Effector CD8-positive, alpha-beta T cell (primary cell): ENCODE measurements around the gene FBXW2.
A peak's percentile ranks its signal among the peaks of the same experiment; 100 is the strongest.
"Not testable (repeated sequence)": the region's sequence is repeated elsewhere in the genome, so short reads cannot be mapped to it uniquely, and the experiment has no call there.

Source experiments
- DNase-seq: peaks from one replicate; lab custom pipeline; 2025; lab: John Stamatoyannopoulos, UW

The FBXW2 gene

DNA sequence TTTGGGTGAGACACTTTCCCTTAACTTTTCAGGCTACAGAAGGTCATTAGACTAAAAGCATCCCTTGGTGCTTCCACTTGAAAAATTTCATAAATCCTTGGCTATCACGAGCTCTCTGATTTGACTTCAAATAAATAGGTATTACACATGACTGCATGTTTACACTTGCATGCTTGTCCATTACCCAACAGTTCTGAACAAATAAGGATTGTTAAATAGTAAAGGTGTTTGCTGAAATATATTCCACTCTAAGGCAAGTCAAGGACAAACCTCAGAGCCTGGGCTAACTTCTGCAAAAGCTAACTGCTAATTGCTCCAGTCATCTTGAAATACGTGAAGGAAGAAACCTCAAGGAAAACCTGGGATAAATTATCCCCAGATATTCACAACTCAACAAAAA is 14.5 kb downstream of the FBXW2 start:
- DNase-seq: no peak

DNA sequence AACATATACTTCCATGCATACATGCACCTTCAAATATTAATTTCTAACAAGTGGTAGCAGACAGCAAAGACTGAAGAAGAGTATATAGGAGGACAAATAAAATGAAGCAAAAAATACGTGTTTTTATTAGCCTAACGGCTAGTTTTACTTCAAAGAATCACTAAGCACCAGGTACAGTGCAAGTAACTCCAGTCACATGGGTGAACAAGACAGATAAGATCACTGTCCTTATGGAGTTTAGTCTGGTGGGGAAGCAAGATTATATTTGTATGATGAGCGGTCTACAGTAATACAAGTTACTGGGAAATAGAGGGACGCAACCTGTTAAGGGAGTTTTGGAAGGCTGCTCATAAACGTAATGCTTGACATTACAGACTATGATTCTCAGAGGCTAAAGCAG is 16.0 kb downstream of the FBXW2 start:
- no peak for DNase-seq

DNA sequence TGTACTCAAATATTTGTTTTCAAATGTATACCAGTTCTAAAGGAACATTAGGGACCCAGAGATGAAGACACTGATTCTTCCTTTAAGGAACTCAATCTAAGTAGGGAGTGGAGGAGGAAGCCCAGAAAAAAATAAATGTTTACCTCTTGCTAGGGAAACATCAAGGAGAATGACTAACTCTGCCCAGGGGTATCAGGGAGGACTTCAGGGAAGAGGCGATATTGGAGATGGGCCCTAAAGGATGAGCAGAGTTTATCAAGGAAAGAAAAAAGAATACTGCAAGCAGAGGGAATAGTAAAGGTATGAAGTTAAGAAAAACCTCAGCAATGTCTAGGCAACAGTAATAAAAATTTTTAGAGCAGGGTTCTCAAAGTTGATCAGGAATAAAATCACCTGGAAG is 16.4 kb downstream of the FBXW2 start:
- DNase-seq: no peak

DNA sequence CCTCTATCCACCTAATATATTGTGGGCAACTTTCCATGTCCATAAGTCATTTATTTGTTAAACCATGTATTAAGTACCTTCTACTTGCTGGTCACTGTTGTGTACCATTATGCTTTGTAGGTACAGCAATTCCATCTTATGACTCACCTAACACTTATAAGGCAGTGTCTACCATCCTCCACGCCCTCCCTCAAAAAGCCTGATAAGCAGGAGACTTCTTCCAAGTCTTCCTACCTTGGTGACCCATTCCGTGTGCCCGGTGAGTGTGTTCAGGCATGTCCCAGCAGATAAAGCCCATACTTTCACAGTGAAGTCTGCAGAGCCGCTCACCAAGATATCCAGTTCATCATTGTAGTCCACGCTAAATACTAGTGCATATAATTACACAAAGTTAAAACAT is 17.4 kb downstream of the FBXW2 start:
- DNase-seq: no peak

DNA sequence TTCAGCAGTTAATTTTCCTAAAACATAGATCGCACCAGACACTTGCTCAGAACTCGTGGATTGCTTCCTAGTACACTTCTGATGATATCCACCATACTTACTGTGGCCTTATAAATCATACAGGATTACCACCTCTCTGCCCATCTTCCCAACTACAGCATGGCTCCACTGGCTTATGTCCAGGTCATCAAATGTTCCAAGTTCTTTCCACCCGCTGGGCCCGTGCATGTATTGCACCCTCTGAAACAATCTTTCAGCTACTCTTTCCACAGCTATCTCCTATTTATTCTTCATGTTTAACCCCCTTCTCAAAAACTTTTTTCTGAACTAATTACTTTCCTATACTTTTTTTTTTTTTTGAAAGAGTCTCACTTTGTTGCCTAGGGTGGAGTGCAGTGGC is 18.5 kb downstream of the FBXW2 start:
- no peak for DNase-seq

DNA sequence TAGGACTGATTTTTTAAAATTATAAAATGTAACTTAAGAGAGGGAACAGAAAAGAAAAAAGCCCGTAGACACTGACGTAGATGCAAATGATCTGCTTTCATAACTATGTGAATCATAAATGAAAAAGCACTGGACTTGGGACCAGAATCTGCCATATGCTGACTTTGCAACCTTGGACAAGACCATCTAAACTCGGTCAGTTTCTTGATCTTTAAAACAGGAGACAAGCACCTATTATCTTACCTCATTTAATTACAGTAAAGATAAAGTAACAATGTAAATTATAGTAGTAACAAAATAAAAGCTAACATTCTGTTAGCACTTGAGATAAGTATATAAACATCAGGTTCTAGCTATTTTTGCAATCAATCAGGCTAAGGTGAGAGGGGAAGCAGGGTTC is 20.0 kb downstream of the FBXW2 start:
- no peak for DNase-seq

DNA sequence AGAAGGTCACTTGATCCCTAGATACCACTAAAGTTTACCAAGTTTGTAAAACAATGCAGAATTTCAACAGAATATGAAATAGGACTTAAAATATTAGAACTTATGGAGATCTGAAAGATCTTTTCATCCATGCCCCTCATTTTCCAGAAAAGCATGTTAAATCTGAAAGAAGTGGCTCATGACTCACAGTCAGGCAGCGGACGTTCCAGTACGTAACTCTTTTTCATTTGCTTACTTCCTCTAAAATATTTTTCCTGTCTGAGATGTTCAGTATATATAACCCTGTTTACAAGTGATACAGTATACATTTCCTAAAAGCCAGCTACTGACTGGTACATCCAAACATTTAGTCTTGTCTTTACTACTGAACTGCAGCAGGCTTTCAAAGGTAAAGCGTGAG is 22.3 kb downstream of the FBXW2 start:
- DNase-seq: no peak

DNA sequence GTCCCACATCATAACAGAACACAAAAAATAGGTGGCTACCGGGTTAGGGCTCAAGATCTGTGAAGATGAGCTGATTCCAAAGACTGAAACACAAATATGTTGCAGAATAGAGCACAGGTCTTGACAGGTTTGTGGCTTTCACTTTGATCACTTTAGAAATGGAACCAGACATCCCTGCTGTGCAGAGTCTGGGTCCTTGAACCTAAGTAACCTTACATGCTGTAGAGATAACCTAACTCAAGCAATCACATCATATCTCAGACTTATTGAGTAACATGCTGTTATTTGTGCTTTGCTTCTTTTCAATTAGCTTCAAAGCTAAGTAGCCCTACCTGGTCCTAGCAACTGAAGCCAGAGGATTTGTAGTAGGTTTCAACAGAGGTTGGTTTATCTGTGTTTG is 24.3 kb downstream of the FBXW2 start:
- no peak for DNase-seq

DNA sequence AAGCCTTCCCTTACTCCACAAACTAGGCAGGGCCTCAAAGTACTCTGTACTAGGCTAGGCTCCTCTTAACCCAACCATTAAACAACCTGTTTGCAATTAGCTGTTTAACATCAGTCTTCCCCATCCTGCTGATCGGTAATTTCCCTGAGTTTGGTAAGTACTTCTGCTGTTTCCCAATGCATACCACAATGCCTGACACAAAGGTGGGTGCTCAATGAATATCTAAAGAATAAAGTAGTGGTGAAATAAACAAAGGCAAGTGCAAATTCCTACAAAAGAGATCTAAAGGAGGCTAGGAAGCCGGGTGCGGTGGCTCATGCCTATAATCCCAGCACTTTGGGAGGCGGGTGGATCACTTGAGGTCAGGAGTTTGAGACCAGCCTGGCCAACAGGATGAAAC is 25.0 kb downstream of the FBXW2 start:
- DNase-seq: no peak

DNA sequence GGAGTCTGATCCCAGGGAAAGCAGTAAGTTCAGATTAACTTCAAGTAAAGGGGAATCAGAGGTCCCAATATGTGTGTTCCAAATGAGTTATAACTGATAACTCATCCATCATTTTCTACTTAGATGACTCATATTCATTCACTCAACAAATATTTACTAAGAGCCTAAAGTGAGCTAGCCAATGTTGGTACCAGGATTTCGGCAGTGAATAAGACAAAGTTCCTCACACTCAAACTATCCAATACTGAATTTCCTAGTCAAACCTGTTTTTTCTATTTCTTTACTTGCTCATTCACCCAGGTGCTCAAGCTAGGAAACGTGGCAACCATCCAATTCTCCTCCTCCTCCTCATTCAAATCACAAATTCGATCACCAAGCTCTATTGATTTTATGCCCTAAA is 25.8 kb downstream of the FBXW2 start:
- DNase-seq: no peak

DNA sequence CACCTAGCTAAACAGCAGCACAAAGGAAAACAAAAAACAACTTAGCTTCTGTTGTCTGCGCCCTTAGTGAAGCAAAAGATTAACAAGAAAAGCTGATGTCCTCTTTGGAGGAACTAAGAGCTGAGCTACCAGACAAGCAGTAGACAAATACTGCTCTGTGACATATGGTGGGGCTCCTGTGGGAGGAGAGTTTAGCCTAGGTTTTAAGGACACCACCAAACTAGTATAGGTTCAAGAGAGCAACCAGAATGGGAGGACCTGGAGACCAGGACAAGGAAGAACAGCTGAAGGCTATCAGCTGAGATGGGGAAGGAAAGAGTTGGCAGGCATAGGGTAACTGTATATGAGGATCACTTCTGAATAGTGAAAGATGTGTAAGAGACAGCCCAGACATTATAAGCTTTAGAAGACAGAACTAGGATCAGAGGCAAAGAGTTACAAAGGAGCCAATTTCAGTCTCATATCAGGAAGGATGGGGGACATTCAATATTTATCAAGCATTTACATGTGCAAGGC is 27.2 kb downstream of the FBXW2 start:
- DNase-seq: no peak

DNA sequence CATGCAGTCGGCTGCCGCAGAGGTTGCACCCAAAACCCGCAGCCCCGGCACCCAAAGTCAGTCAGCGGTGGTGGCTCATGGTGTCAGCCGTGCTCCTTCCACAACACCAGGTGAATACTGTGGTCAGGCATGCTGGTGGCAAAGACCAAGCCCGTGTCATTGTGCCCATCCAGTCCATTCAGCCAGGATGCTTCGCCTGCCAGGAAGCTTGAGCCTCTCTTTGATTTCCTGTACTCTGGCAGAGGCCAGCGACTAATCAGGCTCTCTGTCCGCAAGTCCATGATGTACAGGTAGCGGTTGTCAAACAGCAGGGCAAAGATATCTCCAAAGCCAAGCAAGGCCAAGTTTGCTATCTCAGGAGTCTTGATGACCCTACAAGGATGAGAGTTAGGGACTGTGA is 28.7 kb downstream of the FBXW2 start:
- no peak for DNase-seq

DNA sequence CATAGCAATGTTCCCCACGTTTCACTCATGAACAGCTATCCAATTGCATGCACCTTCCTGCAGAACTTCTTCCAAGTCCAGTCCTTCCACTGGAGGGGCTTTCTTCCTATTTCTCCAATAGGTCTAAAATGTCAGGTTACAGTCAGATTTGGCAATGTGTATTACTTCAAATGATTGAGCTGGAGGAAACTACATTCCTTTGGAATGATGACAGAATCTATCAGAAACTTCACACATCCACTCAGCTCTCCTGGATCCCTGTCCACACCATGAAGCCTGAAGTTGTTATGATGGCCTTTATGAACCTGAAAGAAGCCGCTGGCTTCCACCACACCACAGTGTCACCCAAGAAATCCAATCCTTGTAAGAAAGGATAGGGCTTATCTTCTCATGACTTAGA is 32.2 kb downstream of the FBXW2 start:
- no peak for DNase-seq

DNA sequence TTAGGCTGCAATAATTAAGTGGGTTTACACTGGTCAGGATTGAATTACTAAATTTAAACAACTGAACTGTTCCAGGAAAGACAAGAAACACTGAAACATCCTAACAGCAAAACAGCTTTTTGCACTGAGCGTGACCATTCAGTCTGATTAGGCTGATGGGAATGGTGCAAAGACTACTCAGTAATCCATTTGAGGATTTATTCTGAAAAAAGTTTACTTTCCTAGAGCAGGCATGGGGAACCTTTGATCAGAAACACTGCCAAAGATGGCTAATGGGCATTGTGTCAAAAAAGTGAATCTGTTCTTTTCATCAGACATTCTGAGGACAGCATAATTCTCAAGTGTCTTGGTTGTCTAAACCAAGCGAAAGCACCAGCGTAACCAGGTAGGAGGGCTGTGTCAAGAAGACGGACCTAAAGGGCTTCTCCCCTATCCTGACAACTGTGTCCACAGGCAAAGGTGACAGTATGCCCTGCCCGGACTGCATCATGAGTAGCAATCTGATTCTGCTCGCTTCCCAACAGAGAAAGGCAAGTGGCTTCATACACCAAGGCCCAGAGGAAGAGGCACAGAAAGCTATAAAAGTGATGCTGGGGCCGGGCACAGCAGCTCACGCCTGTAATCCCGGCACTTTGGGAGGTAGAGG is 33.3 kb downstream of the FBXW2 start:
- DNase-seq: no peak

DNA sequence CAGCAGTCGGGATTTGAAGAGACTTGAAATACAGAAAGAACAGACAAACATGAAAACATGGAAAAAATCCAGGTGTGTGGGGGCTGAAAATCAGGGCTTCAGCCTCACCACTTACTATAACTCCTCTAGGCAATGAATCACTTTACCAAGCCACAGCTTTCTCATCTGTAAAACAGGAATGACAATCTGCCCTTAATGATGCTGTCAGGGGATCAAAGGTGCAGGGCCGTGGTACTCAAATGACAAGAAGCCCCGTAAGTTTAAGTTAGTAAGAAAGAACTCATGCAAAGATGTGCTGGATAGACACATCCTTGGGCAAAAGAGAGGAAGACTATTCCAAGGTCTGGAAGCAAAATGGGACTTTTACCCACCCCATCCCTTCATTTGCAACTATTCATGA is 34.7 kb downstream of the FBXW2 start:
- no peak for DNase-seq

DNA sequence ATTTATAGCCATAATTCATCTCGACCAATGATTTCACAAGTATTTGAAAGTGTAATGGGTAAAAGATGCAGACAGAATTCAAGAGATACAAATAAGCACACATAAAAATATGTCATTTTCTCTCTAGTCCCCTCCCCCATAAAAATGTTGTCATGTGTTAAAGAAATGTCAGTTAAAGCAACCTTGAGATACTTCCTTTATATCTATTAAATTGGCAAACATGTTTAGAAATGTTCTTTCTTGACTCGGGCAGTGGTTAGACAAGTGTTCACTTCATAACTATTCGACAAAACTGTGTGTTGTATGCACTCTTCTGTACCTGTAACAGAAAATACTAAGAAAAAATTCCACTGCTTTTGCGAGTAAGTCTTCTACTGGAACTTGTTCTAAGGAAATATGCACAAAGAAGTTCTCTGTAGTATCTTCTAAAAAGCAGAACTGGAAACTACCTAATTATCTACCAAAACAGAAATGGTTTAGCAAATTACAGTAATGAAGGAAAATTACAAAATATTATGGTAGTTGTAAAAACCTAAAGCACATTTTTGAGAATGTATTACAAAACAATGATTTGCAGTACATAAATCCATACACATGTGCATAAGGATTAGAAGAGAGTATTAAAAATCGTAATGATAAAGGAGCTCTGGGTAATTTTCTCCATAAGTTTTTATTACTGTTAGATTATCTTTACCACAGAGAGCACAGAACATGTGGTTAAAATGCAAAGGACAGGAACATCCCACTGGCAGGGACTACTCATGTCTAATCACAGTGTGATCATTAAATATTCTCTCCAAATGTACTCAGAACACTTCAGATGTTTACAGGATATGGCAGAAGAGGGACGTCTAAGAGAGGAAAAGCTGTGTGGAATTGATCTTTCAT is 35.9 kb downstream of the FBXW2 start:
- no peak for DNase-seq

DNA sequence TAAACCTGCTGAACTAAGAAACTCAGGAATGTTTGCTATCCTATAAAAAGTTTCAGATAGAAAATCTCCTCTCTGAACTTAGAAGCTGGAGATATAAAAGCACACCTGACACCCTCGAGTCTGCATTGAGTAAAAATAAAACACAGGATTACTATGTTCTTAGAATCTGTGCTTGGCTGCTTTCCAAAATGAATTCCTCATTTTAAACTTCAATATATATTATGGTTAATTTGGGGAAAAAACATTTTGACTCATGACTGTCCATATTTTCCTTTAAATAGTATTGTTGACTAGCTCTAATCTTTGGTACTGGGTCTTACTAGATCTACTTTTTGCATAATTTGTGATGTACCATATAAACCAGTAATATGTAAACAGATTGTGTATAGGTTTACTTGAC is 36.7 kb downstream of the FBXW2 start:
- no peak for DNase-seq

DNA sequence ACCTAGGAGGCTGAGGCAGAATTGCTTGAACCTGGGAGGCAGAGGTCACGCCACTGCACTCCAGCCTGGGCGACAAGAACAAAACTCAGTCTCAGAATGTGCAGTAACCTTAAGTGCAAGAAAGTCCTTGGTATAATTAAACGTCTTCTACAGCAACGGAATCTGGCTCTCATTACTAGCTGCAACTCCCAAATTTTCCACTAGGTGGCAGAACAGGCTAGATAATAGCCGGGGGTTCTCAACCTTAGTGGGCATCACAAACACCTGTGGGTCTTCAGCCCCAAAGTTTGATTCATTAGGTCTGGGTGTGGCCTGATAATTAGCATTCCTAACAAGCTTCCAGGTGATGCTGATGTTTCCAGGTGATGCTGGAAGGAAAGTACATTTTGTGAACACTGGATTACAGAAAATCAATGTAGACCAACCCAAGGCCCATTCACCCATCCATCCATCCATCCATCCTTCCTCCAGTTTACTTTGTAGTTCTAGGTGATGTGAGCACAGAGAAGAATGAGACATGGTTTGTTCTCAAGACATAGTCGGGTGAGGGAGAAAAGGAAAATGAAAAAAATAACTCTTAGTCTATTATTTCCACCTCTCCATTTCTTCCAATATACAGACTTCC is 37.3 kb downstream of the FBXW2 start:
- DNase-seq: peak; percentile 48

DNA sequence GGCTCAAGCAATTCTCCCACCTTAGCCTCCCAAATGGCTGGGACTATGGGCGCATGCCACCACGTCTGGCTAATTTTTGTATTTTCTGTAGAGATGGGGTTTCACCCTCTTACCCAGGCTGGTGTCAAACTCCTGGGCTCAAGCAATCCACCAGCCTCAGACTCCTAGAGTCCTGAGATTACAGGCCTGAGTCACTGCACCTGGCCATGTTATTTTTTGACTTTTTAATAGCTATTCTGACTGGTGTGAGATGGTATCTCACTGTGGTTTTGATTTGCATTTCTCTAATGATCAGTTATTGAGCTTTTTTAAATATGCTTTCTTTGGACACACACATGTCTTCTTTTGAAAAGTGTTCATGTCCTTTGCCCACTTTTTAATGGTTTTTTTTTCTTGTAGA is 38.2 kb downstream of the FBXW2 start:
- no peak for DNase-seq

DNA sequence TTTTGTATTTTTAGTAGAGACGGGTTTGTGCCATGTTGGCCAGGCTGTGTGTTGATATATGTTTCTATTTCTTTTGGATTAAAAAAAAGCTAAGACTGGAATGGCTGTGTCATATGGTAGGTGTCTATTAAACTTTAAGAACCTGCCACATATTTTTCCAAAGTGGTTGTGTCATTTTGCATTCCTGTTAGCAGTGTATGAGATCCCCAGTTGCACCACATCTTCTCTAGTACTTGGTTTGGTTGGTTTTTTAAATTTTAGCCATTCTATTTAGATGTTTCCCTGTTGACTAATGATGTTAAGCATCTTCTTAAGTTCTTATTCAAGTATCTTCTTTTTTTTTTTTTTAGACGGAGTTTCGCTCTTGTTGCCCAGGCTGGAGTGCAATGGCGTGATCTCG is 42.8 kb downstream of the FBXW2 start:
- DNase-seq: no peak

DNA sequence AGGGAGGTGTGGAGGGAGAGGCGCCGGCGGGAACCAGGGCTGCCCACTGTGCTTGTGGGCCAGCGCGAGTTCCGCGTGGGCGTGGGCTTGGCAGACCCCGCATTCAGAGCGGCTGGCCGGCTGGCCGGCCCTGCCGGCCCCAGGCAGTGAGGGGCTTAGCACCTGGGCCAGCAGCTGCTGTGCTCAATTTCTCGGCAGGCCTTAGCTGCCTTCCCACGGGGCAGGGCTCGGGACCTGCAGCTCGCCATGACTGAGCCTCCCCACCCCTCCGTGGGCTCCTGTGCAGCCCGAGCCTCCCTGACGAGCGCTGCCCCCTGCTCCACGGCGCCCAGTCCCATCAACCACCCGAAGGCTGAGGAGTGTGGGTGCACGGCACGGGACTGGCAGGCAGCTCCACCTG is 46.9 kb downstream of the FBXW2 start:
- DNase-seq: not testable (repeated sequence)

DNA sequence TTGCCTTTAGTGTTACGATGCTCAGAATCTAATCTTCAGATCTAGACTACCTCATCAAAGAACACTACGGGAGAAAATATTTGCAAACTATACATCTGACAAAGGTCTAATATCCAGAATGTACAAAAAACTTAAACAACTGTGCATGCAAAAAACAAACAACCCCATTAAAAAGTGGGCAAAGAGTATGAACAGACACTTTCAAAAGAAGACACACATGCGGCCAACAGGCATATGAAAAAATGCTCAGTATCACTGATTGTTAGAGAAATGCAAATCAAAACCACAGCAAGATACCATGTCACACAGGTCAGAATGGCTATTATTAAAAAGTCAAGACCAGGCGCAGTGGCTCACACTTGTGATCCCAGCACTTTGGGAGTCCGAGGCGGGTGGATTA is 47.9 kb downstream of the FBXW2 start:
- DNase-seq: no peak

DNA sequence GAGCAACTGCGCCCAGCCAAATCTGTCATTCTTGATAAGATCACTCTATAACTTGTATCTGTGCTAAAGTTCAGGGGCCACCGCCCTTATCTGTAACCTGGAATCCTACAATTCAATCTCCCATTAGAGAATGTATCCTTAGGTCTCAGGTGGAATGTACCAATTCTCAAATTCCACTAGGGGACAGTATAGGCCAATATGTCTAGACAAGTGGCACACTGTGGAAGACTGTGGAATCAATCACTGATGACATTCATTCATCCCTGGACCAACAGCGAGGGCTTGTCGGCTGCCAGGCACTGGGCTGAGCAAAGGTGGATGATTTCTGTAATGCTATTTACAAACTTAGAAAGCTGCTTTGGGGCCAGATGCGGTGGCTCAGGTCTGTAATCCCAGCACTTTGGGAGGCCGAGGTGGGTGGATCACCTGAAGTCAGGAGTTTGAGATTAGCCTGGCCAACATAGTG is 50.2 kb downstream of the FBXW2 start:
- no peak for DNase-seq
